Stomach (tissue), 4 donors: ENCODE measurements around the gene RWDD3.

Source experiments
- CTCF ChIP-seq, 7 experiments: fragments of 450-650 bp in 4 of 7; fragments of 200-600 bp in 3 of 7; sonication (generic) in 3 of 7; IDR thresholded peaks; one replicate each; pipeline ENCODE4 v1.5.1; 2016 to 2019; ENCODE audit warnings: antibody characterized with exemption in 7 of 7, control low read depth in 2 of 7, mild to moderate bottlenecking in 1 of 7
- EP300 ChIP-seq: sonication (generic); formaldehyde crosslinking; IDR thresholded peaks from one replicate; pipeline ENCODE4 v1.6.1; 2017; ENCODE audit warnings: antibody characterized with exemption
- POLR2A ChIP-seq, 4 donors: fragments of 450-650 bp; IDR thresholded peaks; one replicate each; pipeline ENCODE4 v1.6.1; 2016; ENCODE audit warnings: antibody characterized with exemption in 4 of 4, control low read depth in 2 of 4, mild to moderate bottlenecking in 1 of 4, moderate library complexity in 1 of 4
- POLR2AphosphoS5 ChIP-seq, 3 donors: sonication (generic); formaldehyde crosslinking; IDR thresholded peaks; one replicate each; pipeline ENCODE4 v1.6.1; 2016; ENCODE audit warnings: antibody characterized with exemption in 3 of 3

- TF ChIP-seq EP300: no peak
- no peak for TF ChIP-seq CTCF (IDR thresholded peaks at IDR 0.05)
- TF ChIP-seq POLR2AphosphoS5 (IDR thresholded peaks at IDR 0.05): no peak
- TF ChIP-seq POLR2A (IDR thresholded peaks at IDR 0.05): no peak
Observed at GRCh38 chr1:95255826-95256225, 21.8 kb downstream of the RWDD3 start.
